HG03175 (cell line): ENCODE data around the gene RTBDN.

Source experiments
- ATAC-seq: cut with Tn5 transposase; IDR thresholded peaks from one replicate; pipeline ENCODE4 v1.9.1; 2021; ENCODE audit warnings: mild to moderate bottlenecking, moderate library complexity; ENCODE audit not compliant: unreplicated experiment

Gene RTBDN

DNA sequence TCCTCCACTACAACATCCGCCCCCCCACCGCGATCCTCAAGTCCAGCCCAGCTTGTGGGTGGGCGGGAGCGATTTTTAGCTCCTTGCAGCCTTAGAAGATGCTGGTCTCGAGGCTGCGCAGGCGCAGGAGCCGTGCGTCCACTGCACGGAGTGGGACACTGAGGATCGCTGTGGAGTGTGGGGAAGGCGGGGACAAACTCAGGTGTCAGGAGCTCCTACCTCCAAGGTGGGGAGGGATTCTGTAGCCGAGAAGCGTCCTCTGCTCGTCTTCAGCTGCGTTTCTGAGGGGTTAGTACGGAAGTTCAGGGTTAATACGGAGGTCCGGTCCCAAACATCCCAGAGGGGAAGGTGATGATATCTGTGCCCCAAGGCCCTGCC lies at the start of gene RTBDN:
Gene RTBDN, minus strand, starts transcription at position 14 of the 378 bp plus-strand sequence. CDS start 4,600 bp downstream, outside the sequence.
- ATAC-seq = no peak

DNA sequence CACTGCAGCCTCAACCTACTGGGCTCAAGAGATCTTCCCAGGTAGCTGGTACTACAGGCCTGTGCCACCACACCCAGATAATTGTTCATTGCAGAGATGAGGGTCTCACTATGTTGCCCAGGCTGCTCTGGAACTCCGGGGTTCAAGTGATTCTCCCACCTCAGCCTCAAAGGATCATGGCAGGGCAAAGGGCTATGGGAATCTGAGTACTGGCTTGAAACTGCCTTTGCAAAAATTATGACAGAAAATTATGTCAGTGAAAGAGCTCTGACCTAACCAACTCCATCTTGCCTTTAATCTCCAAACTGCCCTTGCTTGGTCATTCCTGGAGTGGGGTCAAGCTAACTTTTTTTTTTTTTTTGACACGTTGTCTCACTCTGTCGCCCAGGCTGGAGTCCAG lies 48.2 kb upstream of the RTBDN start:
- no peak for ATAC-seq

DNA sequence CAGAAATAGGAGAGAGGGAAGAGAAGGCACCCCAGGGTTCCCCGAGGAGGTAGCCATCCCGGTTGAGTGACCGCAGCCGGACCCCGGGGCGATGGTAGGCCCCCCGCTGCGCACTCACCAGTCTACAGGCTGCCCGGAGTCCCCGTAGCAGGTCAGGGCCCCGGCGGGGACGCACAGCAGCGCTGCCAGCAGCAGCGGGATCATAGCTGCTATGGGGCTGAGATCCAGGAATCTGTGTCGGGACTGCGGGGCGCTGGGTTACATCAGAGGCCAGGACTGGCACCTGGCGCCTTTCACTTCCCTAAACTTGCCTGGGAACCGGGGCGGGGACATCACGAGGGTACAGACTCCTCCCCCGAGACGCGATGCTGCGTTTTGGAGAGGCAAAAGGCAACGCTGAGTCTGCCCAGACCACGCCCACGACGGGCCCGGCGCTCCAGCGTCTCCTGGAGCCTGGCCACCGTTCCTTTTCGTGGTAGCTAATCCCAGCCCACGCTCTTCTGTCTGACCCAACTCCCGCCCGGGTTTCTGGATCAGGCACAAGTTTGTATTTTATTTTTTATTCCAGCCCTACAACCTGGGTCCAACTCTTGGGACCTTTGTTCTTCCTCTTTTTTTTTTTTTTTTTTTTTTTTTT lies 46.9 kb upstream of the RTBDN start, which contains the start of gene DNASE2:
Gene DNASE2, minus strand, starts transcription at position 278 of the 637 bp plus-strand sequence. Its CDS starts 74 bp downstream, at position 204.
- ATAC-seq = peak; percentile 86

DNA sequence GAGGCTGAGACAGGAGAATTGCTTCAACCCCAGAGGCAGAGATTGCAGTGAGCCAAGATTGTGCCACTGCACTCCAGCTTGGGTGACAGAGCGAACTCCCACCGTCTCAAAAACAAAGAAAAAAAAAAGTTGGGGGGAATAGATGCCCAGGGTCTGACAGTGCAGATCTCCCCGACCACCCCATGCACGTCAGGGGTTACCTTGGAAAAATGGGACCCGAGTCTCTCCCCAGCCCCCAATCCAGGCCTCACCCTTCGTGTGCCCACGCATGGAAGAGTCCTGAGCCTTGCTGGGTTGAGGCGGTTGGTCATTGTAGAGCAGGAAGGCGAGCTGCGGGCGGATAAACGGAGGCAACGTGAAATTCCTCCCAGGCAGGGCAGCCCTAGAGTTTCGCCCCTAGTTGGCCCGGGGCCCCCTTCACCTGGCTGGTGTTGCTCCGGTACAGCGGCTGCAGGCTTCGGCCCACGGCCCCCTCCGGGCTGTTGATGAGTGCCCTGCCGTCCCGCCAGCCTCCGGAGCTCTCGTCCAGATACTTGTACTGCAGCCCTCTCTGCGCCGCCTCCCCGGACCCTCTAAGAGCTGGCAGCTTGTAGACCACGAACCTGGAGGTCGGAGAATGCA lies 46.3 kb upstream of the RTBDN start:
- ATAC-seq = peak; percentile 12

DNA sequence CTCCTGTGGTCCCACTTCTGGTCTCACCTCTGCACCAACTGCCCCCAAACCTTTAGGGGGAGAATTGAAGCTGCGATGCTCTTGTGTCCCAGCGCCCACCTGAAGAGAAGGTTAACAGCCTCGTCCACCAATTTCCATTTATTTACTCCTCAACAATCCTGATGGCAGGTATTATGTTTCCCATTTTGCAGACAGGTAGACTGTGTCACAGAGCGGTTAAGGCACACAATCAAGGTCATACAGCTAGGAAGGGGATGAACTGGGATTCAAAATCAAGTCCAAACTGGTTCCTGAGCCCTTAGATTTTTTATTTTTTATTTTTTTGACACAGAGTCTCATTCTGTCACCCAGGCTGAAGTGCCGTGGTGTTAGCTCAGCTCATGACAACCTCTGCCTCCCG lies 40.7 kb upstream of the RTBDN start:
- no peak for ATAC-seq

DNA sequence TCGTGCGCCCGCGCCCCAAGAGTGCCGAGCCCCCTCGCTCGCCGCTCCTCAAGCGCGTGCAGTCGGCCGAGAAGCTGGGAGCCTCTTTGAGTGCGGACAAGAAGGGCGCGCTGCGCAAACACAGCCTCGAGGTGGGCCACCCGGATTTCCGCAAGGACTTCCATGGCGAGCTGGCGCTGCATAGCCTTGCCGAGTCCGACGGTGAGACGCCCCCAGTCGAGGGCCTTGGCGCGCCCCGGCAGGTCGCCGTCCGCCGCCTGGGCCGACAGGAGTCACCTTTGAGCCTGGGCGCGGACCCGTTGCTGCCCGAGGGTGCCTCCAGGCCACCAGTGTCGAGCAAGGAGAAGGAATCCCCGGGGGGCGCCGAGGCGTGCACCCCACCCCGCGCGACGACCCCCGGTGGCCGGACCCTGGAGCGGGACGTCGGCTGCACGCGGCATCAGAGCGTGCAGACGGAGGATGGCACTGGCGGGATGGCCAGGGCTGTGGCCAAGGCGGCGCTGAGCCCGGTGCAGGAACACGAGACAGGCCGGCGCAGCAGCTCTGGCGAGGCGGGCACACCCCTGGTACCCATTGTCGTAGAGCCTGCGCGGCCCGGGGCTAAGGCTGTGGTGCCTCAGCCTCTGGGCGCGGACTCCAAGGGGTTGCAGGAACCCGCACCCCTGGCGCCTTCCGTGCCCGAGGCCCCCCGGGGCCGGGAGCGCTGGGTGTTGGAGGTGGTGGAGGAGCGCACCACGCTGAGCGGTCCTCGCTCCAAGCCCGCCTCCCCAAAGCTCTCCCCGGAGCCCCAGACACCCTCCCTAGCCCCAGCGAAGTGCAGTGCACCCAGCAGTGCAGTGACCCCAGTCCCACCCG lies 39.7 kb upstream of the RTBDN start:
- no peak for ATAC-seq

DNA sequence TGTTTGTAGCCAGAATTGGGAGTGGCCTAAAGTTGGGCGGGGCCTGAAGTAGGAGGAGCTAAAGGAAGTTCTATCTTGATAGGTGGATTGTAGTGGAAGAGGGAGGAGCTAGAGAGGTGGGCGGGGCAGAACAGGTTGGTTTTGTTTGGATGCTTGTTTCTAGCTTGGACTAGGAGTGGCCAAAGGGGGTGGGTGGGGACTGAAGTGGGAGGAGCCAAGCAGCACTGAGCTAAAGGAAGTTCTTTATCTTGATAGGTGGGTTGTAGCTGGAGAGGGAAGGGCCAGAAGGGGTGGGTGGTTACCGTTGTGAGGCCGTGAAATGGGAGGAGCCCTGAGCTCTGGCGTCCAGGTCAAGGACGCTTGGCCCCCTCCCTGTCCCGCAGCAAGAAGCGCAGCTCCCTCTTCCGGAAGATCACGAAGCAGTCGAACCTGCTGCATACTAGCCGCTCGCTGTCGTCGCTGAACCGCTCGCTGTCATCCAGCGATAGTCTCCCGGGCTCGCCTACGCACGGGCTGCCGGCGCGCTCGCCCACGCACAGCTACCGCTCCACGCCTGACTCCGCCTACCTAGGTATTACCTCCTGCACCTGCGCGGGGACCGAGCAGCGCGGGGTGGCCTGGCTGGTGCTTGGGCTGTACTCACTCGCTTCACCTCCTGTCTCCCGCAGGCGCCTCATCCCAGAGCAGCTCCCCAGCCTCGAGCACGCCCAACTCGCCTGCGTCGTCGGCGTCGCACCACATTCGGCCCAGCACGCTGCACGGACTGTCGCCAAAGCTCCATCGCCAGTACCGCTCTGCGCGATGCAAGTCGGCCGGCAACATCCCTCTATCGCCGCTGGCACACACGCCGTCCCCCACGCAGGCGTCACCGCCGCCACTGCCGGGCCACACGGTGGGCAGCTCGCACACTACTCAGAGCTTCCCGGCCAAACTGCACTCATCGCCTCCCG lies 38.8 kb upstream of the RTBDN start:
- ATAC-seq = no peak

DNA sequence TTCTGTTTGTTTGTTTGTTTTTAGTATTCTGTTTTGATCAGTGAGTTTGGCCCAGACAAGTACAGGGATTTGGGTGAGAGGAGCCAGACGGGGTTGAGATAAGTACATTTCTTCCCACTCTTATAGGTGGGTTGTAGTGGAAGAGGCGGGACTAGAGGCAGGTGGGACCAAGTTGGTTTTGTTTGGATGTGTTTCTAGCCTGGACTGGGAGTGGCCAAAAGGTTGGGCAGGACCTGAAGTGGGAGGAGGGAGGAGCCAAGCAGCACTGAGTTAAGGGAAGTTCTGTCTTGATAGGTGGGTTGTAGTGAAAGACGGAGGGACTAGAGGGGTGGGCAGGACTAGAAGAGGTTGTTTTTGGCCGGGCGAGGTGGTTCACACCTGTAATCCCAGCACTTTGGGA lies 37.9 kb upstream of the RTBDN start:
- no peak for ATAC-seq

DNA sequence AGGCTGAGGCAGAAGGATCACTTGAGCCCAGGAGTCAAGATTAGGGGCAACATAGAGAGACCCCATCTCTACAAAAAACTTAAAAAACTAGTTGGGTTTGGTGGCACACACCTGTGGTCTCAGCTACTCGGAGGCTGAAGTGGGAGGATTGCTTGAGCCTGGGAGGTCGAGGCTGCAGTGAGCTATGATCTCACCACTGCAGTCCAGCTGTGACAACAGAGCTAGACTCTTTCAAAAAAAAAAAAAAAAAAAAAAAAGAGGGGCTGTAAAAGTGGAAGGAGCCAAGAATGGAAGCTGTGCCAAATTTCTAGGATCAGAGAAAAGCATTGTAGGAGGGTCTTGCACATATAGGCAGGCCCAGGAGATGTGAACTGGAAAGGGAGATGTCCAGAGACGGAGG lies 37.3 kb upstream of the RTBDN start:
- no peak for ATAC-seq

DNA sequence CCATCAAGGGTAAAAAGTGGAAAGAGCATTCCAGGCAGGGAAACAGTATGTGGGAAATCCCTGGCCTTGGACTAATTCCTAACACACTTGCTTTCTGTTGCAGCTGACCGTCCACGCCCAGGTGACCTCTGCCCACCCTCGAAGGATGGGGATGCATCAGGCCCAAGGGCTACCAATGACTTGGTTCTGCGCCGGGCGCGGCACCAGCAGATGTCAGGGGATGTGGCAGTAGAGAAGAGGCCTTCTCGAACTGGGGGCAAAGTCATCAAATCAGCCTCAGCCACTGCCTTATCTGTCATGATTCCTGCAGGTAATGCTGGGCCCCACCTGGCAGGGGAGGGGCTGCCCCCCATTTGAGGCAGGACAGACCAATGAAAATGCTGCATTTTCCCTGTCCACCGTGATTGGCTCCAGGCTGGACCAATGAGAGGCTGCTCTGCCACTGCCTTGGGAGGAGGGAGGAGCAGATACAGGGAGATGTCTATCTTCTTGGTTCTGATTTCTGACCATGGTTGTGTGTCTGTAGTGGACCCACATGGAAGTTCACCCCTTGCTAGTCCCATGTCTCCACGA lies 34.2 kb upstream of the RTBDN start:
- ATAC-seq = no peak

DNA sequence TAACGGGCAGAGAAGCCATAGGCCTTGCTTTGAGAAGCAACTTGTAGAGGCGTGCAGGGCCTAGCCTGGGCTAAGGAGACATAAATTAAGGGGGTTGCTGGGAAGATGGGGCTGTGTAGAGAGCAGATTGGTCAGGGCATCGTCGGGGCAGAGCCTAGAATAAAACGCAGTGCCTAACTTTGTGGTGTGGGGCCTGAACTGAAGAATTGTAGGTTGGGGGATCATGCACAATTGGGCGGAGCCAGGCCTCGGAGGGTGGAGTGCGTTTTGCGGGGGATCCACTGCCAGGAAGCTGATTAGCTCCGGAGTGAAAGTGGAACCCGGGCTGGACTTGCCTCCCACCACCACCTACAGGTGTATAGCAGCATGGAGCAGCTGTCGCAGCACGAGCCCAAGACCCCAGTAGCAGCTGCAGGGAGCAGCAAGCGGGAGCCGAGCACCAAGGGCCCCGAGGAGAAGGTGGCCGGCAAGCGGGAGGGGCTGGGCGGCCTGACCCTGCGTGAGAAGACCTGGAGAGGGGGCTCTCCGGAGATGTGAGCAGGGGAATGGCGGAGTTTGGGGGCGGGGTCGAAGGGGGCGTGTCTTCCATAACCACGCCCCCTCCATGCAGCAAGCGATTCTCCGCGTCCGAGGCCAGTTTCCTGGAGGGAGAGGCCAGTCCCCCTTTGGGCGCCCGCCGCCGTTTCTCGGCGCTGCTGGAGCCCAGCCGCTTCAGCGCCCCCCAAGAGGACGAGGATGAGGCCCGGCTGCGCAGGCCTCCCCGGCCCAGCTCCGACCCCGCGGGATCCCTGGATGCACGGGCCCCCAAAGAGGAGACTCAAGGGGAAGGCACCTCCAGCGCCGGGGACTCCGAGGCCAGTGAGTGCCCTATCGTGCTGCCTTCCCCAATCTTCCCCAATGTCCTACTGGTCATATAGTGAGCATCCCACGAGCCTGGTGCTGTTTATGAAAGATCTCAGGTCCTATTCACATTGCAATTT lies 33.0 kb upstream of the RTBDN start:
- ATAC-seq = no peak

DNA sequence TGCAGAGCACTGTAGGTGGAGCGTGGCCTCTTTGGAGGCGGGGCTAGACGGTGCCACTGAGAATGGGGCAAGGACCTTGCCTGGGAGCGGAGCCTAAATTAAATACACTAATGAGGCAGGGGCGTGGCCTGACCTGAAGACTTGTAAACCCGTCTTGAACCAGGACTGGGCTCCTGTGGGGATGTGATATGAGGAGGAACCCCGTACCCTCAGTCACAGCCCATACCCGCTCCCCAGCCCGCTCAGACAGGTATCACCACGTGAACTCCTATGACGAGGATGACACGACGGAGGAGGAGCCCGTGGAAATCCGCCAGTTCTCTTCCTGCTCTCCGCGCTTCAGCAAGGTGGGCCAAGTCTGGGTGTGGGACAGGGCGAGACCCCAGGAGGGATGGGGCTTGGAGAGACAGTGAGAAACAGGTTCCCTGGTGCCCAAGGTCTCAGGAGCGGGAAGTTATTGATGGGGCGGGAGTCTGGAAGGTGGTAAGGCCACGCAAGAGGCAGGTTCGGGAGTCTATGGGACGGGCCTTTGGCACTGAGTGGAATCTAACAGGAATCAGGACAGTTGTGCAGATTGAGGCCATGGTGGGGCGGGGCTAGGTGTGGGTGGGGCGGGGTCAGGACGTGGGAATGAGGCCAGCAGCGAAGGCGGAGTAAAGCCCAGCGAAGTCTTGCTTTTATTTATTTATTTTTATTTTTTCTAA lies 32.2 kb upstream of the RTBDN start:
- no peak for ATAC-seq

DNA sequence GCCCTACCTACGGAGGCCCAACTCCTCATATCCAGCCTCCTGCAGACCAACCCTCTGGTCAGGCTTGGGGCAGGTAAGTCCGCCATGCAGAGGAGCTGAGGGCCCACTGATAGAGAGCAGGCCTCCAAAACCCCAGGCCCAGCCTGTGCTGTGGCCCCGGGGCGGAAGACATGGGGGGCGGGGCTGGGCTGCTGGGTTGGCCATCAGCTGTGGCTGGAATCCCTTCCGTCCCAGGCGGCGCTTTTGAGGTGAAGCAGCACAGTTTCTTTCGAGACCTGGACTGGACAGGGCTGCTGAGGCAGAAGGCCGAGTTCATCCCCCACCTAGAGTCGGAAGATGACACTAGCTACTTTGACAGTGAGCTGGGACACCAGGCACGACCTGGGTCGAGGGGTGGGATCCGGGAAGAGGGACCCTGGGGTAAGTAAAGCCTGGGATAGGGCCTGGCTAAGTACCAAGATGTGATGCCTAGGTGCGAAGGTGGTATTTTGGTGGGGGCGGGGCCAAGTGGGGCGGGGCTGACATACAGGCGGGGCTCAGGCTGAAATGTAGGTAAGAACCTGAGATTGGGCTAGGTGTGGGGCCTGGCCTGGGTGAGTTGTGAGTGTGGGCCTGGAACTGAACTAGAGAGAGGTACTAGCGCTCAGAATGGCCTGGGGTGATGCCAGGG lies 31.5 kb upstream of the RTBDN start:
- ATAC-seq = no peak

DNA sequence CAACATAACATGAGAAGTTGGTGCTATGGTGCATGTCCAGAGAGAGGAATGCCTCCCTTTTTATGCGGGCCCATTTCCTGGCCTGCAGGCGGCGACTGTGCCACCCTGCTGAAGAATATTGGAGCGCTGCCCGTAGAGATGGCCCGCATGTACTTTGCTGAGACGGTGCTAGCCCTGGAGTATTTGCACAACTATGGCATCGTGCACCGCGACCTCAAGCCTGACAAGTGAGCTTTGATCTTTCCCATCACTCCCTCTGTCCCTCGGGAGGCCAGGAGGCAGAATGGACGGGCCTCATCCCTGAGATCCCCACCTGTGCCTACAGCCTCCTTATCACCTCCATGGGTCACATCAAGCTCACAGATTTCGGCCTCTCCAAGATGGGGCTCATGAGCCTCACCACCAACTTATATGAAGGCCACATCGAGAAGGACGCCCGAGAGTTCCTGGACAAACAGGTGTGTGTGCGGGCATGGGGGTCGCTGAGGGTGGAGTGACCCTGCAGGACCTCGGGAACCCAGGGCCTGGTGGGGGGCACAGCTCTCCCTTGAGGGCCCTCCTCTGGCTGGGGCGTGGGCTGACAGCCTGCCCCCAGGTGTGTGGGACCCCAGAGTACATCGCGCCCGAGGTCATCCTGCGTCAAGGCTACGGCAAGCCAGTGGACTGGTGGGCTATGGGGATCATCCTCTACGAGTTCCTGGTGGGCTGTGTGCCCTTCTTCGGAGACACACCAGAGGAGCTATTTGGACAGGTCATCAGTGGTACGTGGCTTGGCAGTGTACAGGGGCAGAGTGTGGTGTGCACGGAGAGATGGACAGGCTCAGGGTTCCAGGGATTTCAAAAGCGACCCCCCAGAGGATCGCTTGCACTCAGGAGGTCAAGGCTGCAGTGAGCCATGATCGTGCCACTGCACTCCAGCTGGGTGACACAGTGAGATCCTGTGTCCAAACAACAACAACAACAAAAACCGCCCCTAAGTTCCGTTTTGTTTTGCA lies 30.6 kb upstream of the RTBDN start:
- ATAC-seq = no peak

DNA sequence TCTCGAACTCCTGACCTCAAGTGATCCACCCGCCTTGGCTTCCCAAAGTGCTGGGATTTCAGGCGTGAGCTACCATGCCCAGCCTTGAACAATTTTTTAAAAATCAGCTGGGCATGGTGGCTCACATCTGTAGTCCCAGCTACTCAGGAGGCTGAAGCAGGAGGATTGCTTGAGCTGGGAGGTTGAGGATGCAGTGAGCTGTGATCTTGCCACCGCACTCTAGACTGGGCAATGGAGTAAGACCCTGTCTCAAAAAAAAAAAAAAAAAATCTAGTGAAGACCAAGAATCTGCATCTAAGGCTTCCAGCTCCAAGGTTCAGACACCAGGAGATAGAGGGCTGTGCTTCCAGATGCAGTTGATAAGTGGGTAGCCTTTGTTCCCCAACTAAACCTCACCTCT lies 29.8 kb upstream of the RTBDN start:
- ATAC-seq = no peak

DNA sequence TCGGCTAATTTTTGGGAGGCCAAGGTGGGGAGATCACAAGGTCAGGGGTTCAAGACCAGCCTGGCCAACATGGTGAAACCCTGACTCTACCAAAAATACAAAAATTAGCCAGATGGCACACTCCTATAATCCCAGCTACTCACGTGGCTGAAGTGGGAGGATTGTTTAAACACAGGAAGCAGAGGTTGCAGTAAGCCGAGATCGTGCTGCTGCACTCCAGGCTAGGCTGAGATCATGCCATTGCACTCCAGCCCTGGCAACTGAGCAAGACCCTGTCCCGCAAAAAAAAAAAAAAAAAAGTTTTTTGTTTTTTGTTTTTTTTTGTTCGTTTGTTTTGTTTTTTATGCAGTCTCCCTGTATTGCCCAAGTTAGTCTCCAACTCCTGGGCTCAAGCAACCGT lies 25.2 kb upstream of the RTBDN start:
- ATAC-seq = no peak
